Ureter (tissue), 1 donor: ENCODE results near the gene RPL39L. TPM values are rescaled to one million over a fixed set of nuclear protein-coding genes. Genes with fewer than 3 reads are reported as not detected.
"Not testable (repeated sequence)": the region's sequence is repeated elsewhere in the genome, so short reads cannot be mapped to it uniquely, and the experiment has no call there.

ENCODE experiments used
- DNase-seq: peaks from one replicate; pipeline ENCODE4 v3.0.0-alpha.2; 2020; ENCODE audit warnings: low spot score
- total RNA-seq: library from RNA; stranded (reverse); gene quantifications from one replicate; pipeline ENCODE4 v1.2.4, GENCODE V29; 2023
- donor health status: DM: yes; HTN: yes; CAD: no.

RPL39L gene
- total RNA-seq, result 5.4 TPM

DNA sequence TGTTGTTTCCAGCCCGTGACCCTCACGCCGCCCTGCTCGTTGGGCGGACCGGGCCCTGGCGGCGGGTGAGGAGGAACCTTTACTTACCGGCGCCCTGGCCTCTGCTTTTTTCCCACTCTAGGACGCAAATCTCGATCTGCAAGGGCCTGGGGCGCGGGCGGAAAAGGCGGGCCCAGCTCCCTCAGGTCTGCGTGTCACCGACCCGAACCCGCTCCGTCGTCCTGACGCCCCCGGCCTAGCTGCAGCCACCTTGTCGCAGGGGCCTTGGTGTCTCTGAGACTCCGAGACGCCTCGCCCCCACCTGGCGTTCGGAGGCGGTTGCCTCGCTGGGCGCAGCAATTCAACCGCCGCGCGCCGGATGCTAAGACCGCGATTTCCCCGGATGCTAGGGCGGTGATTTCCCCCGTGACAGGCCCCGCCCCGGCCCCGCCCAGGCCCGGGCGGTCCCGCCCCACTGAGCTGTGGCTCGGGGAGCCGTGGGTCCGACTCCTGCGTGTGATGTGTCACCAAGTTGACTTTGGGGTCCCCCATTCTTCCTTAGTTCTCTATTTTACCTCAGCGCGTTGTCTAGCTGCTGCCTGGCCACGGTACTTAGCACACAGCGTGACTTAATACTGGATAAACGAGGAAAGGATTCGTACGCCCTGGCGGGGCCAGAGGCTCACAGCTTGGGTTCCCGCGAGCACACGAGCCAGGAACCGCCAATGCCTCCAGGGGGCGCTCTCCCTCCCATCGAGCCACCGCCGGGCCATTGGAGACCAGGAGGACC lies at the start of gene RPL39L:
Gene RPL39L (minus strand): TSS at position 371 of the 769 bp plus-strand sequence. CDS start 18,196 bp downstream, outside the sequence.
- DNase-seq, result peak; percentile 86

- DNase-seq, result no peak
These were observed 49.6 kb upstream of the RPL39L start for GRCh38 chr3:187188931-187189330.

DNA sequence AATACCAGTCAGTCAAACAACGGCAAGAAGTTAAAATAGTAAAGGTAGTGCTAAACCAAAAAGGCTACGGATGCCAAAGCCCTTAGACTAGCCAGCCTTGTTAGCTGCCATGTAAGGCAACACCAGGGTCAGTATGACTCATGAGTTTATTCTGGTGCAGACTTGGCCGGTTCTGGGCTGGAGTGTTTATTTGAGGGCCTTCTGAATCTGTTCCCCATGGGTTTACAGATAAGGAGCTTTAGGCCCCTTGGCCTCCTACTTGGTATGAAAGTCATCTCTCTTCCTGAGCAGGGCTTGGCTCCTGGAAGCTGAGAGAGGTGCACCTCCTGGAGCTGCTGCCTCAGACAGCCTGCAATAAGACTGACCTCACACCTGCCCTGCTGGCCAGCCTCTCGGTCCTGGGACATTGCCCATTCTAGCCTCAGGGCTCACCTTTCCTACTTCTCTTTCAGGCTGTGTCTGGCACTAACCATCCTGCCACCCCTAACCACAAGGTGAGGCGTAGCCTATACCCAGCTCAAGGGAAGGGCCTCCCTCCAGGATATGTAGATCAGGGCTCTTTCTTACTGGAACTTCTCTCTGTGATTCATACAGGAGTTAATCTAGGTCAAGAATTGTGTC lies 47.6 kb upstream of the RPL39L start:
- peak; percentile 76 for DNase-seq

DNA sequence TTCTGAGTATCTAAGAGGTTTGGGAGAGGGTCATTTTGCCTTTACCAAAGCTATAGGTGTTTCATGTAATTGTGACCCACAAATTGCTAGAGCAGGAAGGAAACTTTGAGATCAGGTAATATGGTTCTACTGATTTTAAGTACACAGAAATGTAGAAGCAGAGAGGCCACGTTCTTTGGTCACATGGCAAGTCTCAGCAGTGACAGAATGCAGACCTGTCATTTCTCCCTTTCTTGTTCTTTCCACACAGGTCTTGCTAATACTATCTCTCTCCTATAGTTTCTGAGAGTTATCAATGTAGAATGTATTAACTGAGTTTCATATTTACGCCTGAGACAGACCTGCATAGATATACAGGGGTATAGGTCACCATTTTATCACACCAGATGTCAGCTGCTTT lies 47.1 kb upstream of the RPL39L start:
- no peak for DNase-seq

DNA sequence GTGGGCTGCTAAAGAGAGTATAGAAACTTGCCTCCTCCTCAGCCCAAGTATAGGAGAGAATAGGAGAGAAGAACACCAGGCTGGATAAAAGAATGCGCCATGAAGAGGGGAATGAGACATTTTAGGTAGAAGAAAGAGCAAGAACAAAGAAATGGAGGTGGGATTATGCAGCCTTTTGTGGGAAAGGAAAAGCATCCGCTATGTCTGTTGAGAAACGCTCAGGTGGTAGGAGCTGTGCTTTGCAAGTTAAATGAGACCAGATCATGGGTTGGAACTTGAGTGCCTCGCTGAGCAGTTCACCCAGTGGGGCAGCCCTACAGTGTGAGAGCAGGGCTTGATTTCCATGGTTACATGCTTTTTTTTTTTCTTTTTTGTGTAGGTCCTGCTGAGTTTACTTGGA lies 46.5 kb upstream of the RPL39L start:
- no peak for DNase-seq

GRCh38 chr3:187183903-187184302 lies 44.6 kb upstream of the RPL39L start:
- DNase-seq, result no peak

DNA sequence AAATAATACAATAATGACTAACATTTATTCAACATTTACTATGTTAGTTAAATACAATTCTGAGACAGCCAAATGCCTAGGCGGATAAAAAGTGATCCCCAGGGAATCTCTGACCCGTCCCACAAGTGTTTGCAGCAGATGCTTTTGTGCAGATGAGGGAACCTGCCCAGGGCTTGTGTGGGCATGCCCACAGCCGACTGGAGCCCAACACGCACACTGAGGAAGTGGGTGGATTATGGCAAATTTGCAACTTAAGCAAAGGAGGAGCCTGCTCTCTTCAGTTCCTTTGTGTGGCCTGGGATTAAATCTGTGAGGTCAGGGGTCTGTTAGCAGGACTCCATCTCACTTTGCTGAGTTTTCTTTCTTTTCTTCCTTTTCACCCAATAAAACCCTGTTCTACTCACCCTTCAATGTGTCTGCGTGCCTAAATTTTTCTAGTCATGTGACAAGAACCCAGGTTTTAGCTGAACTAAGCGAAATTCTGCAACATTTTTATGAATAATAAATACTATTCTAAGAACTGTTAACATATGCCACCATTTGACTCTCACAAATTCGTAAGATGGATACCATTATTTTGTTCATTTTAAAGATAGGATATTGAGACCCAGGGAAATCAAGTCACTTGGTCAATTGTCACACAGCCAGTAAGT lies 44.0 kb upstream of the RPL39L start:
- DNase-seq, result peak; percentile 57

GRCh38 chr3:187181454-187182170 lies 42.3 kb upstream of the RPL39L start:
- no peak for DNase-seq

DNA sequence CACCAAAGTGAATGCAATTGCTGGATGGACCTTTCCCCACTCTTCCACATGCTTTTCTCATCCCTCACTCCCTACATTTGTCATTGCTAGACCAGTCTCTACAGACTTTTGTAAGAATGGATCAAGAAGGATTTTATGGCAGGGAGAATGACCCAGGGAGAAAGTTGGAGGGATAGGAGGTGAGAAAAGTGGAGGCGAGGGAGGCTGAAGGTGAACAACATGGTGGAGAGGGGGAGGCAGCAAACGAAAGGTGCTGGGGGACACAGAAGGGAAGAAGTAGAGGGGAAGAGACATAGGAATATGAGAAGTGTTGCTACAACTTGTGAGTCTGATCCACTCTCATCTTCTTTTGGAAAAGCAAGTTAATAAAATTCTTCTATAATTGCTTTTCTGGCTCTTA lies 33.6 kb upstream of the RPL39L start:
- DNase-seq, result no peak

DNA sequence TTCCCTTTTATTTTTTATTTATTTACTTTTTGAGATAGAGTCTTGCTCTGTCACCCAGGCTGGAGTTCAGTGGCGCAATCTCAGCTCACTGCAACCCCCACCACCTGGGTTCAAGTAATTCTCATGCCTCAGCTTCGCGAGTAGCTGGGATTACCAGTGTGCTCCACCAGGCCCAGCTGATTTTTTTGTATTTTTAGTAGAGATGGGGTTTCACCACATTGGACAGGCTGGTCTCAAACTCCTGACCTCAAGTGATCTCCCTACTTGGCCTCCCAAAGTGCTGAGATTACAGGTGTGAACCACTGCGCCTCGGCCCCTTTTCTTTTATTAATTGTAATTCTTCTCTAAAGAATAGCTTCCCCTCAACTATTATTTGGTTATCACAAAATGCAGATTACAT lies 31.6 kb upstream of the RPL39L start:
- not testable (repeated sequence) for DNase-seq

DNA sequence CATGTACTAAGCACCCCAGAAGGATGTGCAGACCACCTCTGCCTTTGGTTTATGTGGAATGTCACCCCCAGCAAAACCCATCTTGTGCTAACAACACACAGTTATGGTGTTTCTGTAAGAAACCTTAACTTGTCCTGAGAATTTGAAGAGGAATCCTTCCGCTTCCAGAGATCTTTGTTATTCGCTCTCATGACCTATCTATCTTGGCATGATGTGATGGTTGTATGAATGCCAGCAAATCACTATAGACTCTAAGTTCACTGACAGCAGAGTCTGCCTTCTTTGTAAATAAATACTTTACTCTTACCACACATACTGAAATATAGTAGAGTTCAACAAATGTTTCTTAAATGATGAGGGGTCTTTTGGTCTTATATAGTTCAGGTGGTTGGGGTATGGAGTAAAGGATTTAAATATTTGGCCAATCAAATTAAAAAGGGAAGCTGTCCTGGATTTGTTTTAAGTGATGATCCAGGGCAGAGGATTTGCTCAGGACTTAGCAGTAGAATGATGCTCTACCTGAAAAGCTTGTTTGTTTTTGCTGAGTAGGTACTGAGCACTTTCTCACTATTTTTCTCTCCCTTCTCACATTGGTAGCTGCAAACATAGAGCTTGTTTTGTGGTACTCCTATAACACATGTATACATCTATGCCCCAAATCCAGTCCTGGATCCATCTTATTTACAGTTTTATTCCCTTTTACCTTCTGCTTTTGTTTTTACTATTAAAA lies 30.1 kb upstream of the RPL39L start:
- DNase-seq, result no peak

DNA sequence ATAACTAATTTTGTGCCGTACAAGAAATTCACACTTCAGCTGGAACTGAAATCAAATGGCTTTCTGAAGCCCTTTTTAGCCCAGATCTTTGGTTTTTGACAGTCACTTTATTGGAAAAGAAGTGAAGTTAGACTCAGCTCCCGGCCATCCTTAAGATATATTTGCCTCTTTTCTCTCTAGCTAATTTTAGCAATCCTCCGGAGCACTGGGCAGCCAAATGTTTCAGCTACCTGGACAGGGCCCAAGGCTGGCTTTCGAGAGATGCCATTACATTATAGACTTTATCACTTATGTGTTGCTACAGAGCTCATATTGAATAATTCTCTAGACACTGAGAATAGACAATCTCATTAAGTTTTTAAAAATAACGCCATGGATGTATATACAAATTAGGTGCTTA lies 28.5 kb upstream of the RPL39L start:
- no peak for DNase-seq

DNA sequence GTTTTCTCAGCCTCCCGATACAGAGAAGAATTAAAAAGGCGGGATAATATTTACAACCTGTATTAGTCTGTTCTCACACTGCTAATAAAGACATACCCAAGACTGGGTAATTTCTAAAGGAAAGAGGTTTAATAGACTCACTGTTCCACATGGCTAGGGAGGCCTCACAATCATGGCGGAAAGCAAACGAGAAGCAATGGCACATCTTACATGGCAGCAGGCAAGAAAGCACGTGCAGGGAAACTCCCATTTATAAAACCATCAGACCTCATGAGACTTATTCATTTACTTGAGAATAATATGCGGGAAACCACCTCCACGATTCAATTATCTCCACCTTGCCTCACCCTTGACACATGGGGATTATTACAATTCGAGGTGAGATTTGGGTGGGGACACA lies 27.5 kb upstream of the RPL39L start:
- no peak for DNase-seq

DNA sequence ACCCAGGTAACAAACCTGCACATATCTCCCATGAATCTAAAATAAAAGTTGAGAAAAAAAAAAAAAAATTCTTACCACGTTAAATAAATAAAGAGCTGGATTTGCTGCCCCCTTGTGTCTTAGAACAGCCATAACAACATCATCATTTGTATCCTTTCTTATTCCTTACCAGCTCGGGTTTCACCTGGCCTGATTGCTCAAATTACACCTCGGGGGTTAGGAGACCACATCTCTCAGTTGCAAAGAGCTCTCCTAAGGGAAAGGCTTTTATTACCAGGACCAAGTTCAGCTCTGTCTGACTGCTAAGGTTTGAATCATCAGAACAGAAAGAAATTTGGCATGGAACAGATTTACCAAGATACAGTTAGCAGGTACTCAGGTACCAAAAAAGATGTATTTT lies 25.8 kb upstream of the RPL39L start:
- no peak for DNase-seq

GRCh38 chr3:187162265-187162953 lies 23.1 kb upstream of the RPL39L start:
- DNase-seq, result no peak

DNA sequence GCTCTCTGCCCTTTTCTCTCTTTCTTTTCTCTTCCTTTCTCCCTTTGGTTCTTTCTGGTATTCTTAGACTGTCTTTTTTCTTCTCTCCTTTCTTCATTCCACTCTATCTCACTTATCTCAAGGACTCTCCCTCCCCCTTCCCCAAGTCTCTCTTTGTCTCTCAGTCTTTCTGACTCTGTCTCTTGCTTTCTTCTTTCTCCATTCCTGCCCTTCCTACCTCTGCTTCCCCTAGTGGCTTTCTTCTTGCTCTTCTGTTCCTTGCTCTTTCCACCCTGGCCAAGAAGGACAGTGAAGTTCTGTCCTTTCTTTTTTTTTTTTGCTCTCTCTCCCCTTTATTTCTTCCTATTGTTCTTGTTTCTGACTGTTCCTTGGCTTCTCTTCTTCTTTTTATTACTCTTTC lies 22.3 kb upstream of the RPL39L start:
- no peak for DNase-seq

DNA sequence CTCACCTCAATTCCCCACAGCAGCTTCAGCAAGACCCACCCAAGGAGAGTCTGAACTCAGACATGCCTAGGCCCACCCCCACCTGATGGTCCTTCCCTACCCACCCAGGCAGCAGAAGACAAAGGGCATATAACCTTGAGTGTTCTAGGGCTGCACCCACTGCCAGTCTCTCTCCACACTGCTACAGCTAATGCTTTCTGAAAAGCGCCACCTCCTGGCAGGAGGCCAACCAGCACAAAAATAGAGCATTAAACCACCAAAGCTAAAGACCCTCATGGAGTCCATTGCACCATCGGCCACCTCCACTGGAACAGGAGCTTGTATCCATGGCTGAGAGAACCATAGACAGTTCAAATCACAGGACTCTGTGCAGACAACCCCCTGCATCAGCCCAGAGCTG lies 11.3 kb upstream of the RPL39L start:
- DNase-seq, result no peak

GRCh38 chr3:187150186-187150585 lies 10.9 kb upstream of the RPL39L start:
- DNase-seq, result no peak

DNA sequence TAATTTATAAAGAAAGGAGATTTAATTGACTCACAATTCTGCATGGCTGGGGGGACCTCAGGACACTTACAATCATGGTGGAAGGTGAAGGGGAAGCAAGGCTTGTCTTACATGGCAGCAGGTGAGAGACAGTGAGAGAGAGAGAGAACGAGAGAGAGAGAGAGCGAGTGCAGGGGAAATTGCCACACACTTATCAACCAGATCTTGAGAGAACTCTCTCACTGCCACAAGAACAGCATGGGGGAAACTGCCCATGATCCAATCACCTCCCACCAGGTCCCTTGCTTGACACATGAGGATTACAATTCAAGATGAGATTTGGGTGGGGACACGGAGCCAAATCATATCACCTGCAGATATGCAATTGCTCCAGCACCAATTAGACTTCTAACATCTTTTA lies 7.1 kb upstream of the RPL39L start:
- DNase-seq, result no peak

DNA sequence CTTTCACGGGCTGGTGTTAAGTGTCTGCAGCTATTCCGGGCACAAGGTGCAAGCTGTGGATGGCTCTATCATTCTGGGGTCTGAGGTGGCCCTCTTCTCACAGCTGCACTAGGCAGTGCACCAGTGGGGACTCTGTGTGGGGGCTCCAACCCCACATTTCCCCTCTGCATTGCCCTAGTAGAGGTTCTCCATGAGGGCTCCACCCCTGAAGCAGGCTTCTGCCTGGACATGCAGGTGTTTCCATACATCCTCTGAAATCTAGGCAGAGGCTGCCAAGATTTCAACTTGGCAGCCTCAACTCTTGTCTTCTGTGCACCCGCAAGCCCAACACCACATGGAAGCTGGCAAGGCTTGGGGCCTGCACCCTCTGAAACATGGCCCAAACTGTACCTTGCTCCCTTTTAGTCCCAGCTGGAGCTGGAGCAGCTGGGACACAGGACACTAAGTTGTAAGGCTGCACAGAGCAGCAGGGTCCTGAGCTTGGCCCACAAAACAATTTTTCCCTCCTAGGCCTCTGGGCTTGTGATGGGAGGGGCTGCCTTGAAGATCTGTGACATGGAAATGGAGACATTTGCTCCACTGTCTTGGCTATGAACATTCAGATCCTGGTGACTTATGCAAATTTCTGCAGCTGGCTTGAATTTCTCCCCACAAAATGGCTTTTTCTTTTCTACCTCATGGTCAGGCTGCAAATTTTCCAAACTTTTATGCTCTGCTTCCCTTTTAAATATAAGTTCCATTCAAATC lies 6.0 kb upstream of the RPL39L start:
- no peak for DNase-seq
